Hypothalamus (tissue), 51 donors: ENCODE data around the gene ATP11C.
A peak's percentile ranks its signal among the peaks of the same experiment; 100 is the strongest.
"Not testable (repeated sequence)": the region's sequence is repeated elsewhere in the genome, so short reads cannot be mapped to it uniquely, and the experiment has no call there.

ENCODE experiments used
- DNase-seq, 51 donors: peaks; one replicate each; lab custom pipeline; 2025; lab: John Stamatoyannopoulos, UW

ATP11C gene

GRCh38 chrX:139929876-139930275, 3.0 kb downstream of the ATP11C start:
- DNase-seq, result peak in 1 of 51 donors; percentile 0

- no peak for DNase-seq
These were observed 8.2 kb downstream of the ATP11C start for GRCh38 chrX:139924696-139925095.

GRCh38 chrX:139924069-139924695, 8.7 kb downstream of the ATP11C start:
- DNase-seq, result no peak

- DNase-seq, result not testable (repeated sequence)
These were observed 11.7 kb downstream of the ATP11C start for GRCh38 chrX:139921142-139921541.

GRCh38 chrX:139920316-139920715, 12.5 kb downstream of the ATP11C start:
- no peak for DNase-seq

GRCh38 chrX:139914421-139914820, 18.4 kb downstream of the ATP11C start:
- no peak for DNase-seq

GRCh38 chrX:139909712-139910111, 23.1 kb downstream of the ATP11C start:
- DNase-seq, result no peak

GRCh38 chrX:139907078-139907477, 25.8 kb downstream of the ATP11C start:
- no peak for DNase-seq

- no peak for DNase-seq
These were observed 27.1 kb downstream of the ATP11C start for GRCh38 chrX:139905743-139906142.

- DNase-seq, result no peak
These were observed 27.8 kb downstream of the ATP11C start for GRCh38 chrX:139905051-139905450.

- no peak for DNase-seq
These were observed 29.6 kb downstream of the ATP11C start for GRCh38 chrX:139903210-139903609.

GRCh38 chrX:139902559-139902958, 30.3 kb downstream of the ATP11C start:
- DNase-seq, result no peak

GRCh38 chrX:139898334-139898733, 34.5 kb downstream of the ATP11C start:
- DNase-seq, result no peak

GRCh38 chrX:139892512-139892911, 40.3 kb downstream of the ATP11C start:
- peak in 2 of 51 donors; percentile 0 for DNase-seq

GRCh38 chrX:139890991-139891700, 41.7 kb downstream of the ATP11C start:
- no peak for DNase-seq

- no peak for DNase-seq
These were observed 43.1 kb downstream of the ATP11C start for GRCh38 chrX:139889760-139890159.

GRCh38 chrX:139883984-139884383, 48.9 kb downstream of the ATP11C start:
- no peak for DNase-seq

GRCh38 chrX:139882299-139882698, 50.6 kb downstream of the ATP11C start:
- DNase-seq, result no peak

- DNase-seq, result no peak
These were observed 51.3 kb downstream of the ATP11C start for GRCh38 chrX:139881572-139881971.

GRCh38 chrX:139881130-139881529, 51.7 kb downstream of the ATP11C start:
- DNase-seq, result no peak

GRCh38 chrX:139877710-139878414, 55.0 kb downstream of the ATP11C start:
- no peak for DNase-seq

GRCh38 chrX:139875841-139876240, 57.0 kb downstream of the ATP11C start:
- DNase-seq, result no peak
